Kidney tubule cell (primary cell): ENCODE data around the gene TMEM116.

Experiments used
- DNase-seq: peaks from one replicate; pipeline ENCODE4 v3.0.0-alpha.2; 2018; ENCODE audit warnings: low spot score

The TMEM116 gene

DNA sequence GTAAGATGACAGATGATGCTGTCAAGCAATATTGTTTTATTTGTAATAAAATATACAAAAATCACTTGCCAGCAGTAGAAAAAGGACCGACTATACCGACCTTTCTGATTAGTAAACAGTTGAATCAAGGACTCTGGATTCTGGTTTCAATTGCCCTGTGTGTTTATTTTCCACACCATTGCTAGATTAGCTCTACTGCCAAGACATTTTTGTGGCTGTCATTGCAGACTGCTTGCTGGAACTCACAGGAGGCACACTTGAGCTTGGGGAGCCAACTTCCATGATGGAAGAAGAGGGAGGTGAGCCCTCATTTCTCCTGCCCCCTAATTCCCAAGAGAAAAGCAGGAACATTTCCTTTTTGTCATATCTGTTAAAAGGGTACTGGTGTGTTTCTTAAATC lies 119.7 kb downstream of the TMEM116 start:
- no peak for DNase-seq

DNA sequence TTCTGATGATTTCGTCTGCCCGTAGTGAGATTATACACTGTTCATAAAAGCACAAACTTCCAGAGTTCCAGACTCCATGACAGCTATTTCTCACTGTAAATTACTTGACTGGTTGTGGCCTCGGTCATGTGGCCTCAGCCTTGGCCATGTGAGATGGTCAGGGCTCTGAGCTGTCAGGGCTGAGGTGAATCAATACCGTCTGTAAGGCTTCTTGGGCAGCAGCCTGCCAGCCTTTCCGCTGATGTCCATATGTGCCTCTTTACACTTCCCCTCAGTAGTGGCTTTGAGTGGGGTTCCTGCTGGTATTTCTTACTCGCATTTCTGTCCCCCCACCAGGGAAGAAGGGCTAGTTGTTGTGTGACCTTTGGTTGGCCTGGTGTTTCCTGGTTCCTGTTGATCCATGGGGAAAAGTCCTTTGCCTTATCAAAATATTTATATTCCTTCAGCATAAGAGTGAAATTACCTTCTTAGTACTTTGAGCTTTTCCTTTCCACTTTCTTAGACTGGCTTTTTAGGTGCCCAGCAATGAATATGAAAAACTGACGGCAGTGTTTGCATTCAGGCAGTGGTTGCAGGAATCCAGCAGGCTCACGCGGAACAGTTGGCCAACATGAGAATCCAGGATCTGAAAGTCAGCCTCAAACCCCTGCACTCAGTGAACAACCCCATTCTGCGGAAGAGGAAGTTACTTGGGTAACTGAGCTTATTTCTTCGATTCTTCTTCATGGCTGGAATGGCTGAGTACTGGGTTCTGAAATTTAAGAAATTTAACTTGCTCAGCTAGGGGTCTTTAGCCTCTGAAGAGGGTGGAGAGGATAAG lies 124.8 kb downstream of the TMEM116 start:
- DNase-seq: no peak

DNA sequence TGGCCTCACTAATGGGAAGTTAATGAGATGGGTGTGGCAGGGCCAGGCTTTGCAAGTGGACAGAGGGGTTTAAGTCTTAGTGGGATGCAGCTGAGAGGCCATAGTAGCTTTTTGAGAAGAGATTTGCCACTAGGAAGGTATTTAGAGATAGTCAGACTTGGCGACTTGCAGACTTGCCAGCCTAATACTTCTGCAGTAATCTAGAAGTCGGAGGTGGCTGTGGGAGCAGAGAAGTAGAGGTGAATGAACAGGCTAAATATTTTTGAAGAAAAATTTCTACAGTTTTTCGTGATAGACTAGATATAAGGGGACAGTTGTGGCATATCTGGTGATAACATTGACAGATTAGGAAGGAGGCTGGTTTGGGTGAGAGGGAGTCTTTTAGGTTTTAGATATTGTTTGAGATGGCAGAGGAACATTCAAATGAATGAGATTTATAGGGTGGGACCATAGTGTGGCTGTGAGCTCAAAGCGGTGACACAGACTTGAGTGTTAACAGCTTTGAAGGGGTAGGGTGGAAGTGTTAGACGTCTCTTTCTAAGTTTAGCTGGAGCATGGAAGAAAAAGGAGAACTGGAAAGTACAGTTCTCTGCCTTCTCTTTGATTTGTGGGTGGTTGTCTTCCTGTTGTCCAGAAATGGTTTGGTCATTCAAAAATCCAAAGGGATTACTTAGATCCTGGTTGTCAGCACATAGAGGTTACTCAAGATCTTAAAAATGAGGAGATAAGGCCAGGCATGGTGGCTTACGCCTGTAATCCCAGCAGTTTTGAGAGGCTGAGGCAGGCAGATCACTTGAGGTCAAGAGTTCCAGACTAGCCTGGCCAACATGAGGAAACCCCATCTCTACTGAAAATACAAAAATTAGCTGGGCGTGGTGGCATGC lies 126.1 kb downstream of the TMEM116 start:
- DNase-seq: no peak

DNA sequence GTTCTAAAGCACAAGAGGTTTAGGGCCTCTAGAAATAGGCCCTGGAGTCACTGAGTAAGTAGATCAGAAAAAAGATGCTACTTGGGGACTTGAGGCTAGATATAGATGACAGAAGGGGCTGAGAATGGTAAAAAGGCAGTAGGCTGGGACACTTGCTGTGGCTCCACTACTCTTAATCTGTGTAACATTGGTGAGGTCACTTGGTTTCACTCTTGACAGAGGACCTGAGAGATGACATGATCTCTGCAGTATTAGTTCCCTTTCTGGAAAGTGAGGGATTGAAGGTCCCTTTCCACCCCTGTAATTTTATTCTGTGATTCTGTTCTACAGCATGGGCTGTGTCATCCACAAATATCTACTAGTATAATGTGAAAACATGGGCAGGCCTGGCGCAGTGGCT lies 131.2 kb downstream of the TMEM116 start:
- no peak for DNase-seq
